CD14-positive monocyte (primary cell): ENCODE results near the gene KRTAP12-2. TPM values are rescaled to one million over a fixed set of nuclear protein-coding genes. Genes with fewer than 3 reads are reported as not detected.

Experiments
- DNase-seq, 3 donors: peaks; one replicate each; pipeline ENCODE4 v3.0.0-alpha.2; 2011 to 2022
- H2AFZ ChIP-seq: 2 replicates; pipeline ENCODE4 v1.6.0; 2012; ENCODE audit warnings: mild to moderate bottlenecking, low read depth, low read length, inconsistent platforms; ENCODE audit not compliant: insufficient read depth, poor library complexity, severe bottlenecking
- H3K27ac ChIP-seq, 2 donors: 1 replicate in 1 of 2; 2 replicates in 1 of 2; pipeline ENCODE4 v1.5.1; 2012 to 2013; ENCODE audit warnings: low read length in 2 of 2, control low read depth in 1 of 2, inconsistent platforms in 1 of 2, low read depth in 1 of 2, mild to moderate bottlenecking in 1 of 2
- H3K27me3 ChIP-seq, 2 donors: one replicate each; pipeline versions ENCODE4 v1.6.0 to v1.6.1; 2011 to 2013; ENCODE audit warnings: low read length in 2 of 2; ENCODE audit not compliant: control insufficient read depth in 2 of 2, insufficient read depth in 2 of 2
- H3K36me3 ChIP-seq, 2 donors: replicated peaks in 1 of 2; 1 replicate in 1 of 2; 2 replicates in 1 of 2; pipeline versions ENCODE4 v1.5.1 to v1.6.1; 2012 to 2013; ENCODE audit warnings: low read length in 2 of 2, control low read depth in 1 of 2, inconsistent platforms in 1 of 2, mild to moderate bottlenecking in 1 of 2; ENCODE audit not compliant: insufficient read depth in 2 of 2, control insufficient read depth in 1 of 2
- H3K4me1 ChIP-seq, 2 donors: 1 replicate in 1 of 2; 2 replicates in 1 of 2; pipeline versions ENCODE4 v1.5.1 to v1.6.1; 2012 to 2013; ENCODE audit warnings: low read length in 2 of 2, control low read depth in 1 of 2, inconsistent platforms in 1 of 2, mild to moderate bottlenecking in 1 of 2, moderate library complexity in 1 of 2; ENCODE audit not compliant: insufficient read depth in 2 of 2, control insufficient read depth in 1 of 2
- H3K4me2 ChIP-seq: replicated peaks from 2 replicates; pipeline ENCODE3; 2012; ENCODE audit warnings: low read length, moderate library complexity, mild to moderate bottlenecking; ENCODE audit not compliant: poor library complexity, severe bottlenecking; ENCODE audit errors: extremely low read depth
- H3K4me3 ChIP-seq, 3 experiments: fragments of 200-600 bp in 1 of 3; sonication (generic) in 1 of 3; replicated peaks in 1 of 3; 1 replicate in 2 of 3; 2 replicates in 1 of 3; pipeline ENCODE4 v1.5.1; 2011 to 2013; ENCODE audit warnings: low read length in 3 of 3, mild to moderate bottlenecking in 3 of 3, control low read depth in 2 of 3, low read depth in 2 of 3, inconsistent platforms in 1 of 3, moderate library complexity in 1 of 3
- H3K79me2 ChIP-seq: 2 replicates; pipeline ENCODE4 v1.6.0; 2012; ENCODE audit warnings: mild to moderate bottlenecking, control low read depth, inconsistent platforms, low read length, moderate library complexity; ENCODE audit not compliant: insufficient read depth
- H3K9ac ChIP-seq: 2 replicates; pipeline ENCODE4 v1.6.0; 2017; ENCODE audit warnings: low read length, mild to moderate bottlenecking; ENCODE audit not compliant: insufficient read depth, poor library complexity, severe bottlenecking
- H3K9me3 ChIP-seq, 2 donors: replicated peaks in 1 of 2; 1 replicate in 1 of 2; 2 replicates in 1 of 2; pipeline versions ENCODE4 v1.5.1 to v1.6.1; 2012 to 2013; ENCODE audit warnings: low read length in 2 of 2, control low read depth in 1 of 2; ENCODE audit not compliant: control insufficient read depth in 1 of 2, insufficient read depth in 1 of 2
- H4K20me1 ChIP-seq: 2 replicates; pipeline ENCODE4 v1.6.0; 2012; ENCODE audit warnings: mild to moderate bottlenecking, low read length, control low read depth, moderate library complexity; ENCODE audit not compliant: insufficient read depth
- H3K27ac Mint-ChIP-seq, 7 donors: one replicate each; pipeline ENCODE4 v1.8.0; 2020; ENCODE audit warnings: mild to moderate bottlenecking in 7 of 7, mixed read lengths in 7 of 7, moderate library complexity in 6 of 7, inconsistent platforms in 2 of 7
- H3K27me3 Mint-ChIP-seq, 3 donors: one replicate each; pipeline ENCODE4 v1.8.0; 2021 to 2022; ENCODE audit warnings: low read depth in 3 of 3, mild to moderate bottlenecking in 3 of 3, mixed read lengths in 3 of 3, moderate library complexity in 3 of 3, inconsistent platforms in 1 of 3
- H3K36me3 Mint-ChIP-seq, 2 donors: one replicate each; pipeline ENCODE4 v1.8.0; 2020; ENCODE audit warnings: mixed read lengths in 2 of 2, inconsistent platforms in 1 of 2, mild to moderate bottlenecking in 1 of 2
- H3K4me1 Mint-ChIP-seq: one replicate; pipeline ENCODE4 v1.8.0; 2020; ENCODE audit warnings: mild to moderate bottlenecking, mixed read lengths
- H3K4me3 Mint-ChIP-seq, 2 donors: one replicate each; pipeline ENCODE4 v1.8.0; 2020; ENCODE audit warnings: mild to moderate bottlenecking in 2 of 2, mixed read lengths in 2 of 2, moderate library complexity in 1 of 2
- H3K9me3 Mint-ChIP-seq, 7 donors: one replicate each; pipeline ENCODE4 v1.8.0; 2020 to 2022; ENCODE audit warnings: mixed read lengths in 7 of 7, mild to moderate bottlenecking in 6 of 7, moderate library complexity in 6 of 7, inconsistent platforms in 2 of 7
- WGBS: methylation state at CpG from one replicate; pipeline ENCODE4 v1.1.5; 2013; ENCODE audit warnings: missing lambda C conversion rate; ENCODE audit not compliant: insufficient coverage; 5-methylcytosine and 5-hydroxymethylcytosine counted together
- intact Hi-C, 2 donors: fragments of 100-400 bp; cut with micrococcal nuclease; formaldehyde crosslinking; loops; one replicate each; pipeline versions ENCODE4 v1.15.0 to v1.15.1; 2023
- polyA plus RNA-seq, 3 donors: library from polyadenylated mRNA; depleted of rRNA in 1 of 3; unstranded in 2 of 3; stranded (reverse) in 1 of 3; fragments of 300-500 nt in 2 of 3; fragments of >200 nt in 1 of 3; fragmentation: Illumina TruSeq in 2 of 3; gene quantifications; 1 replicate in 2 of 3; 2 replicates in 1 of 3; pipeline ENCODE4 v1.2.3, GENCODE V29; 2012 to 2021
- TF ChIP-seq, protein P1 (sequence below): fragments of 200-600 bp; IDR thresholded peaks from one replicate; pipeline ENCODE4 v1.8.0; 2022; ENCODE audit warnings: antibody characterized with exemption, mild to moderate bottlenecking

Gene KRTAP12-2
- polyA plus RNA-seq, 3 donors, result not detected

DNA sequence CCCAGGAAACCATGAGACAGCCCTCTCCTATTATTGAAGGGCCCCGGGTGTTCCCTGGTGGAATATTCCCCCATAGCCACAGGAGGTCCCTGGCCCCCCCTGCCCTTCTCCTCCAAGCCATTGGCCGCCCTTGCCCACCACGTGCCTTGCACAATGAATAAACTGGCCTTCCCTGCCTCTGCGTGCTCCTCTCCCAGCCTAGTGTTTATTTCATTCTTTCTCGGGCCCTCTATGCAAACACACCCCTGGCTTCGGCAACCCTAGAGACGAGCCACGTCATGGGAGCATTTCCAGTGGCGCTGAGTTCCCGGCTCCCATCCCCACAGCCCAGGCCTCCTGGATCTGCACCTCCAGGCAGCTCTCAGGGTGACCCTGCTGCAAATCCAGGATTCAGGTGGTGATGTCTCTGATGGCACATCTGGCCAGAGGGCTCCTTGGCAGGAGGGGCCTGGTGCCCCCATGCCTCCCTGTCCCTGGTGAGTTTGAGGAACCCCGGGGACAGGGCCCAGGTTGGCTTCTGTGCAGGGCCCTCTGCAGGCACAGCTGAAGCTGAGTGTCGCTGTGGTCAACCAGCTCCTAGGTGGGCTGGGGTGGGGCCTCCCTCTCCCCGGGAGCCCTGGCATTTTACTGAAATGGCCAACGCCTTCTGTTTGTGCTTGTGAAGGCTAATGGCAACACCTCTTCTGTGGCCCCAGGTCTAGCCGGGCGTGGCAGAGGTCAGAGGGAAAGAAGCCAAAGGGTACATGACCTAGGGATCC lies 36.4 kb upstream of the KRTAP12-2 start:
- intact Hi-C loops, result no loop called here
- no peak for DNase-seq

DNA sequence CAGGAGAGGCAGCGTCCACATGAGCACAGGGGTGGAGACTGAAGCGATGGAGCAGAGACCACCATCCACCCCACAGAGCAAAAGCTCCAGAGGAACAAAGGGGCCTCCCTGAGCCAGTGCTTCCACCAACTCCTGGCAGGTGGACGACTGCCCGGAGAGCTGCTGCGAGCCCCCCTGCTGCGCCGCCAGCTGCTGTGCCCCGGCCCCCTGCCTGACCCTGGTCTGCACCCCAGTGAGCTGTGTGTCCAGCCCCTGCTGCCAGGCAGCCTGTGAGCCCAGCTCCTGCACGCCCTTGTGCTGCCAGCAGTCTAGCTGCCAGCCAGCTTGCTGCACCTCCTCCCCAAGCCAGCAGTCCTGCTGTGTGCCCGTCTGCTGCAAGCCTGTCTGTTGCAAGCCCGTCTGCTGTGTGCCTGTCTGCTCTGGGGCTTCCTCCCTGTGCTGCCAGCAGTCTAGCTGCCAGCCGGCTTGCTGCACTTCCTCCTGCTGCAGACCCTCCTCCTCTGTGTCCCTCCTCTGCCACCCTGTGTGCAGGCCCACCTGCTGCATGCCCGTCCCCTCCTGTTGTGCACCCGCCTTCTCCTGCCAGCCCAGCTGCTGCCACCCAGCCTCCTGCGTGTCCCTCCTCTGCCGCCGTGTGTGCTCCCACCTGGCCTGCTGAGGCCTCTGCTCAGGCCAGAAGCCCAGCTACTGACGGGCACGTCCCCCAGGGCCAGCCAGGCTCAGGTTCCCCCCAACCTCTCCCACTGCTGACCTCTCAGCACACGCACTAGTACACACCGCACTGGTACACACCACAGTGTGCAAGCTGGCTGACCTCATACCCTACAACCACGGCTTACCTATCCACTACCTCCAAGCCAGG lies 35.6 kb upstream of the KRTAP12-2 start:
- Mint-ChIP-seq H3K27ac (no peak overlapping the region), H3K36me3 (peaks cover 0 to 8% of the 10 kb centered on the region in 2 donors), H3K4me3 (peak overlapping the region in 1 of 2 donors; percentile 2), H3K27me3 (peaks cover 74 to 97% (median 74%) of the 10 kb centered on the region in 3 donors), H3K9me3 (peaks cover 8 to 32% (median 21%) of the 10 kb centered on the region in 7 donors), H3K4me1 (no peaks in the 10 kb centered on the region)
- Histone ChIP-seq H3K9ac (no peak overlapping the region), H3K27ac (no peak overlapping the region), H3K4me2 (no peak overlapping the region), H3K4me3 (no peak overlapping the region), H4K20me1 (no peaks in the 10 kb centered on the region), H3K36me3 (no peaks in the 10 kb centered on the region), H3K9me3 (peaks cover 7 to 11% of the 10 kb centered on the region in 2 donors), H3K27me3 (peaks cover 15 to 72% of the 10 kb centered on the region in 2 donors), H3K4me1 (no peaks in the 10 kb centered on the region), H3K79me2 (no peaks in the 10 kb centered on the region), H2AFZ (no peak overlapping the region)
- WGBS, result 75% methylated on average over 19 of the region's 22 CpGs
- TF ChIP-seq, protein P1, sequence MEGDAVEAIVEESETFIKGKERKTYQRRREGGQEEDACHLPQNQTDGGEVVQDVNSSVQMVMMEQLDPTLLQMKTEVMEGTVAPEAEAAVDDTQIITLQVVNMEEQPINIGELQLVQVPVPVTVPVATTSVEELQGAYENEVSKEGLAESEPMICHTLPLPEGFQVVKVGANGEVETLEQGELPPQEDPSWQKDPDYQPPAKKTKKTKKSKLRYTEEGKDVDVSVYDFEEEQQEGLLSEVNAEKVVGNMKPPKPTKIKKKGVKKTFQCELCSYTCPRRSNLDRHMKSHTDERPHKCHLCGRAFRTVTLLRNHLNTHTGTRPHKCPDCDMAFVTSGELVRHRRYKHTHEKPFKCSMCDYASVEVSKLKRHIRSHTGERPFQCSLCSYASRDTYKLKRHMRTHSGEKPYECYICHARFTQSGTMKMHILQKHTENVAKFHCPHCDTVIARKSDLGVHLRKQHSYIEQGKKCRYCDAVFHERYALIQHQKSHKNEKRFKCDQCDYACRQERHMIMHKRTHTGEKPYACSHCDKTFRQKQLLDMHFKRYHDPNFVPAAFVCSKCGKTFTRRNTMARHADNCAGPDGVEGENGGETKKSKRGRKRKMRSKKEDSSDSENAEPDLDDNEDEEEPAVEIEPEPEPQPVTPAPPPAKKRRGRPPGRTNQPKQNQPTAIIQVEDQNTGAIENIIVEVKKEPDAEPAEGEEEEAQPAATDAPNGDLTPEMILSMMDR, result no peak
- intact Hi-C loops, result no loop called here
- no peak for DNase-seq

More for the DNA sequence above, 36.4 kb upstream of the KRTAP12-2 start:
- H3K9me3 Mint-ChIP-seq, result peaks cover 8 to 35% (median 20%) of the 10 kb centered on the region in 7 donors
- Histone ChIP-seq H3K4me2 (no peak overlapping the region), H3K36me3 (no peaks in the 10 kb centered on the region), H3K4me1 (no peaks in the 10 kb centered on the region), H4K20me1 (no peaks in the 10 kb centered on the region), H3K27me3 (peaks cover 21 to 72% of the 10 kb centered on the region in 2 donors), H2AFZ (no peak overlapping the region), H3K9me3 (peaks cover 7 to 11% of the 10 kb centered on the region in 2 donors), H3K4me3 (no peak overlapping the region), H3K79me2 (no peaks in the 10 kb centered on the region), H3K9ac (no peak overlapping the region), H3K27ac (no peak overlapping the region)
- H3K4me3 Mint-ChIP-seq, result no peak overlapping the region
- peaks cover 74 to 97% (median 74%) of the 10 kb centered on the region in 3 donors for H3K27me3 Mint-ChIP-seq
- TF ChIP-seq, protein P1, result no peak
- no peak overlapping the region for H3K27ac Mint-ChIP-seq
- H3K4me1 Mint-ChIP-seq, result no peaks in the 10 kb centered on the region
- H3K36me3 Mint-ChIP-seq, result peaks cover 0 to 8% of the 10 kb centered on the region in 2 donors
- WGBS, result 55% methylated on average over 15 of the region's 16 CpGs
